HEK293 (cell line): ENCODE measurements around the gene C1orf141.

ENCODE experiments used
- CTCF ChIA-PET: fragments of 350-600 bp; formaldehyde crosslinking; extraction: SDS; loops from one replicate; lab custom pipeline; 2021; ENCODE audit warnings: antibody characterized with exemption; lab: Yijun Ruan, JAX
- POLR2A ChIA-PET: fragments of 300-600 bp; formaldehyde crosslinking; extraction: SDS; loops from one replicate; lab custom pipeline; 2020; ENCODE audit warnings: antibody characterized with exemption, inconsistent platforms; lab: Yijun Ruan, JAX
- H3K27ac ChIP-seq: fragments of 200-500 bp; sonication (Bioruptor generic); 2 replicates; pipeline ENCODE4 v1.5.1; 2014; ENCODE audit warnings: low read depth, low read length, control low read depth, inconsistent platforms; ENCODE audit errors: extremely low read depth
- H3K36me3 ChIP-seq, 2 experiments: fragments of 200-500 bp in 1 of 2; sonication (Bioruptor generic) in 1 of 2; 1 replicate in 1 of 2; 2 replicates in 1 of 2; pipeline ENCODE4 v1.5.1; 2014 to 2017; ENCODE audit warnings: inconsistent platforms in 2 of 2, low read length in 2 of 2; ENCODE audit not compliant: control insufficient read depth in 2 of 2, insufficient read depth in 1 of 2
- H3K4me1 ChIP-seq: fragments of 200-500 bp; sonication (Bioruptor generic); 2 replicates; pipeline ENCODE4 v1.5.1; 2014; ENCODE audit warnings: mild to moderate bottlenecking, low read length, inconsistent platforms; ENCODE audit not compliant: control insufficient read depth, insufficient read depth
- H3K4me3 ChIP-seq: 2 replicates; pipeline ENCODE4 v1.5.1; 2011; ENCODE audit warnings: low read depth, mild to moderate bottlenecking, control low read depth, low read length, moderate library complexity
- H3K9me3 ChIP-seq: fragments of 200-500 bp; sonication (Bioruptor generic); 2 replicates; pipeline ENCODE4 v1.5.1; 2014; ENCODE audit warnings: low read depth, low read length, inconsistent platforms; ENCODE audit not compliant: control insufficient read depth, insufficient read depth
- GLI2 ChIP-seq: fragments of 450-650 bp; formaldehyde crosslinking; IDR thresholded peaks from 2 replicates; pipeline ENCODE4; 2017; ENCODE audit warnings: missing biosample characterization, missing genetic modification characterization, low read depth, borderline replicate concordance
- REPIN1 ChIP-seq: fragments of 450-650 bp; formaldehyde crosslinking; IDR thresholded peaks from 2 replicates; pipeline ENCODE4 v1.5.1; 2017; ENCODE audit warnings: missing biosample characterization, missing genetic modification characterization, low read depth
- TCF7L2 ChIP-seq: IDR thresholded peaks from 2 replicates; pipeline ENCODE4 v1.6.1; 2011; ENCODE audit warnings: low read depth, mild to moderate bottlenecking, inconsistent platforms, low read length, moderate library complexity, borderline replicate concordance
- ZBTB20 ChIP-seq: fragments of 450-650 bp; formaldehyde crosslinking; IDR thresholded peaks from 2 replicates; pipeline ENCODE4 v1.5.1; 2016; ENCODE audit warnings: missing biosample characterization, missing genetic modification characterization
- ZFP3 ChIP-seq: fragments of 450-650 bp; formaldehyde crosslinking; IDR thresholded peaks from 2 replicates; pipeline ENCODE4 v1.5.1; 2016; ENCODE audit warnings: low read depth, missing biosample characterization, missing genetic modification characterization
- ZNF214 ChIP-seq: fragments of 450-650 bp; formaldehyde crosslinking; IDR thresholded peaks from 2 replicates; pipeline ENCODE4 v1.5.1; 2017; ENCODE audit warnings: missing biosample characterization, mild to moderate bottlenecking, missing genetic modification characterization, borderline replicate concordance
- ZNF302 ChIP-seq: fragments of 450-650 bp; formaldehyde crosslinking; IDR thresholded peaks from 2 replicates; pipeline ENCODE4 v1.5.1; 2016; ENCODE audit warnings: missing biosample characterization, missing genetic modification characterization, low read depth
- ZNF596 ChIP-seq: fragments of 450-650 bp; IDR thresholded peaks from 2 replicates; pipeline ENCODE4 v1.5.0; 2018; ENCODE audit warnings: missing biosample characterization, mild to moderate bottlenecking, missing genetic modification characterization, moderate library complexity
- ZNF629 ChIP-seq: fragments of 450-650 bp; formaldehyde crosslinking; IDR thresholded peaks from 2 replicates; pipeline ENCODE4 v1.5.1; 2017; ENCODE audit warnings: missing biosample characterization, missing genetic modification characterization
- ZSCAN23 ChIP-seq: fragments of 450-650 bp; formaldehyde crosslinking; IDR thresholded peaks from 2 replicates; pipeline ENCODE4 v1.5.1; 2016; ENCODE audit warnings: missing biosample characterization, missing genetic modification characterization
- TF ChIP-seq, protein P1 (sequence below): fragments of 450-650 bp; formaldehyde crosslinking; IDR thresholded peaks from 2 replicates; pipeline ENCODE4 v1.5.1; 2016; ENCODE audit warnings: missing biosample characterization, missing genetic modification characterization
- TF ChIP-seq, protein P2 (sequence below): fragments of 450-650 bp; formaldehyde crosslinking; IDR thresholded peaks from 2 replicates; pipeline ENCODE4 v1.5.1; 2016; ENCODE audit warnings: missing biosample characterization, missing genetic modification characterization
- TF ChIP-seq, protein P3 (sequence below): fragments of 450-650 bp; formaldehyde crosslinking; IDR thresholded peaks from 2 replicates; pipeline ENCODE4 v1.5.1; 2016; ENCODE audit warnings: missing biosample characterization, missing genetic modification characterization
- TF ChIP-seq, protein P4 (sequence below): fragments of 450-650 bp; formaldehyde crosslinking; IDR thresholded peaks from 2 replicates; pipeline ENCODE4 v1.5.1; 2016; ENCODE audit warnings: missing biosample characterization, missing genetic modification characterization
- TF ChIP-seq, protein P5 (sequence below): fragments of 450-650 bp; formaldehyde crosslinking; conservative IDR thresholded peaks from 2 replicates; pipeline ENCODE4 v1.5.1; 2016; ENCODE audit warnings: low read depth, missing biosample characterization, missing genetic modification characterization
- TF ChIP-seq, protein P6 (sequence below): fragments of 450-650 bp; formaldehyde crosslinking; IDR thresholded peaks from 2 replicates; pipeline ENCODE4 v1.5.1; 2016; ENCODE audit warnings: missing biosample characterization, missing genetic modification characterization

Gene C1orf141

DNA sequence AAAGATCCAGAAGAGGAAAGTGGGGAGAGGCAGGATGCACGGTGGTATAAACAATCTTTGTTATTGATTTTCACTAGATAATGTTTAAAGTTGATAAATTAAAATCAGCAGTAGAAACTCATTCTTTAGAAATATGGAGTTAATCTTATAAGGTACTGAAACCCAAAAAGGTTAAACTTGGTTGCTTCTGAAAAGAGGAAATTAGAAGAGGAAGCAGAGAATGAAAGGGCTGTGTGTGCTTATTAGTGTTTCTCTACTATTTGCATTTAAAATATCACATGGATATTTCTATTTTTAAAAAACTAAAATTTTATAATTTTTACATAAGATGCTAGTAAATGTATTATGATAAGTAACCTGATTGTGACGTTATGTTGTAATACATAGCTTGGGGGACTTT, 24.4 kb downstream of the C1orf141 start:
- H3K4me3 ChIP-seq = no peak overlapping the region

More for the DNA sequence above, 24.4 kb downstream of the C1orf141 start:
- Histone ChIP-seq H3K4me1 (no peaks in the 10 kb centered on the region), H3K9me3 (no peaks in the 10 kb centered on the region), H3K36me3 (no peaks in the 10 kb centered on the region), H3K27ac (no peak overlapping the region)
- CTCF ChIA-PET = interaction anchor here (0.6 kb wide), 1 partner anchor 403 kb away, joined by 3 read pairs; no protein-coding TSS in a partner anchor
- POLR2A ChIA-PET = no interaction called here
- TF ChIP-seq, protein P1, sequence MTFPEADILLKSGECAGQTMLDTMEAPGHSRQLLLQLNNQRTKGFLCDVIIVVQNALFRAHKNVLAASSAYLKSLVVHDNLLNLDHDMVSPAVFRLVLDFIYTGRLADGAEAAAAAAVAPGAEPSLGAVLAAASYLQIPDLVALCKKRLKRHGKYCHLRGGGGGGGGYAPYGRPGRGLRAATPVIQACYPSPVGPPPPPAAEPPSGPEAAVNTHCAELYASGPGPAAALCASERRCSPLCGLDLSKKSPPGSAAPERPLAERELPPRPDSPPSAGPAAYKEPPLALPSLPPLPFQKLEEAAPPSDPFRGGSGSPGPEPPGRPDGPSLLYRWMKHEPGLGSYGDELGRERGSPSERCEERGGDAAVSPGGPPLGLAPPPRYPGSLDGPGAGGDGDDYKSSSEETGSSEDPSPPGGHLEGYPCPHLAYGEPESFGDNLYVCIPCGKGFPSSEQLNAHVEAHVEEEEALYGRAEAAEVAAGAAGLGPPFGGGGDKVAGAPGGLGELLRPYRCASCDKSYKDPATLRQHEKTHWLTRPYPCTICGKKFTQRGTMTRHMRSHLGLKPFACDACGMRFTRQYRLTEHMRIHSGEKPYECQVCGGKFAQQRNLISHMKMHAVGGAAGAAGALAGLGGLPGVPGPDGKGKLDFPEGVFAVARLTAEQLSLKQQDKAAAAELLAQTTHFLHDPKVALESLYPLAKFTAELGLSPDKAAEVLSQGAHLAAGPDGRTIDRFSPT = no peak
- TF ChIP-seq, protein P2, sequence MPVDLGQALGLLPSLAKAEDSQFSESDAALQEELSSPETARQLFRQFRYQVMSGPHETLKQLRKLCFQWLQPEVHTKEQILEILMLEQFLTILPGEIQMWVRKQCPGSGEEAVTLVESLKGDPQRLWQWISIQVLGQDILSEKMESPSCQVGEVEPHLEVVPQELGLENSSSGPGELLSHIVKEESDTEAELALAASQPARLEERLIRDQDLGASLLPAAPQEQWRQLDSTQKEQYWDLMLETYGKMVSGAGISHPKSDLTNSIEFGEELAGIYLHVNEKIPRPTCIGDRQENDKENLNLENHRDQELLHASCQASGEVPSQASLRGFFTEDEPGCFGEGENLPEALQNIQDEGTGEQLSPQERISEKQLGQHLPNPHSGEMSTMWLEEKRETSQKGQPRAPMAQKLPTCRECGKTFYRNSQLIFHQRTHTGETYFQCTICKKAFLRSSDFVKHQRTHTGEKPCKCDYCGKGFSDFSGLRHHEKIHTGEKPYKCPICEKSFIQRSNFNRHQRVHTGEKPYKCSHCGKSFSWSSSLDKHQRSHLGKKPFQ = no peak
- TF ChIP-seq ZSCAN23 (tag by site-specific recombination) (no peak), ZNF302 (tag by site-specific recombination) (no peak), TCF7L2 (no peak), ZNF629 (tag by site-specific recombination) (no peak), ZNF214 (tag by site-specific recombination) (no peak), GLI2 (tag by site-specific recombination) (no peak), ZBTB20 (tag by site-specific recombination) (no peak), ZNF596 (tag by site-specific recombination) (no peak), ZFP3 (tag by site-specific recombination) (no peak), REPIN1 (tag by site-specific recombination) (no peak)
- TF ChIP-seq, protein P3, sequence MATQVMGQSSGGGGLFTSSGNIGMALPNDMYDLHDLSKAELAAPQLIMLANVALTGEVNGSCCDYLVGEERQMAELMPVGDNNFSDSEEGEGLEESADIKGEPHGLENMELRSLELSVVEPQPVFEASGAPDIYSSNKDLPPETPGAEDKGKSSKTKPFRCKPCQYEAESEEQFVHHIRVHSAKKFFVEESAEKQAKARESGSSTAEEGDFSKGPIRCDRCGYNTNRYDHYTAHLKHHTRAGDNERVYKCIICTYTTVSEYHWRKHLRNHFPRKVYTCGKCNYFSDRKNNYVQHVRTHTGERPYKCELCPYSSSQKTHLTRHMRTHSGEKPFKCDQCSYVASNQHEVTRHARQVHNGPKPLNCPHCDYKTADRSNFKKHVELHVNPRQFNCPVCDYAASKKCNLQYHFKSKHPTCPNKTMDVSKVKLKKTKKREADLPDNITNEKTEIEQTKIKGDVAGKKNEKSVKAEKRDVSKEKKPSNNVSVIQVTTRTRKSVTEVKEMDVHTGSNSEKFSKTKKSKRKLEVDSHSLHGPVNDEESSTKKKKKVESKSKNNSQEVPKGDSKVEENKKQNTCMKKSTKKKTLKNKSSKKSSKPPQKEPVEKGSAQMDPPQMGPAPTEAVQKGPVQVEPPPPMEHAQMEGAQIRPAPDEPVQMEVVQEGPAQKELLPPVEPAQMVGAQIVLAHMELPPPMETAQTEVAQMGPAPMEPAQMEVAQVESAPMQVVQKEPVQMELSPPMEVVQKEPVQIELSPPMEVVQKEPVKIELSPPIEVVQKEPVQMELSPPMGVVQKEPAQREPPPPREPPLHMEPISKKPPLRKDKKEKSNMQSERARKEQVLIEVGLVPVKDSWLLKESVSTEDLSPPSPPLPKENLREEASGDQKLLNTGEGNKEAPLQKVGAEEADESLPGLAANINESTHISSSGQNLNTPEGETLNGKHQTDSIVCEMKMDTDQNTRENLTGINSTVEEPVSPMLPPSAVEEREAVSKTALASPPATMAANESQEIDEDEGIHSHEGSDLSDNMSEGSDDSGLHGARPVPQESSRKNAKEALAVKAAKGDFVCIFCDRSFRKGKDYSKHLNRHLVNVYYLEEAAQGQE (tag by site-specific recombination) = no peak
- TF ChIP-seq, protein P4, sequence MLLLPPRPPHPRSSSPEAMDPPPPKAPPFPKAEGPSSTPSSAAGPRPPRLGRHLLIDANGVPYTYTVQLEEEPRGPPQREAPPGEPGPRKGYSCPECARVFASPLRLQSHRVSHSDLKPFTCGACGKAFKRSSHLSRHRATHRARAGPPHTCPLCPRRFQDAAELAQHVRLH (tag by site-specific recombination) = no peak
- TF ChIP-seq, protein P5, sequence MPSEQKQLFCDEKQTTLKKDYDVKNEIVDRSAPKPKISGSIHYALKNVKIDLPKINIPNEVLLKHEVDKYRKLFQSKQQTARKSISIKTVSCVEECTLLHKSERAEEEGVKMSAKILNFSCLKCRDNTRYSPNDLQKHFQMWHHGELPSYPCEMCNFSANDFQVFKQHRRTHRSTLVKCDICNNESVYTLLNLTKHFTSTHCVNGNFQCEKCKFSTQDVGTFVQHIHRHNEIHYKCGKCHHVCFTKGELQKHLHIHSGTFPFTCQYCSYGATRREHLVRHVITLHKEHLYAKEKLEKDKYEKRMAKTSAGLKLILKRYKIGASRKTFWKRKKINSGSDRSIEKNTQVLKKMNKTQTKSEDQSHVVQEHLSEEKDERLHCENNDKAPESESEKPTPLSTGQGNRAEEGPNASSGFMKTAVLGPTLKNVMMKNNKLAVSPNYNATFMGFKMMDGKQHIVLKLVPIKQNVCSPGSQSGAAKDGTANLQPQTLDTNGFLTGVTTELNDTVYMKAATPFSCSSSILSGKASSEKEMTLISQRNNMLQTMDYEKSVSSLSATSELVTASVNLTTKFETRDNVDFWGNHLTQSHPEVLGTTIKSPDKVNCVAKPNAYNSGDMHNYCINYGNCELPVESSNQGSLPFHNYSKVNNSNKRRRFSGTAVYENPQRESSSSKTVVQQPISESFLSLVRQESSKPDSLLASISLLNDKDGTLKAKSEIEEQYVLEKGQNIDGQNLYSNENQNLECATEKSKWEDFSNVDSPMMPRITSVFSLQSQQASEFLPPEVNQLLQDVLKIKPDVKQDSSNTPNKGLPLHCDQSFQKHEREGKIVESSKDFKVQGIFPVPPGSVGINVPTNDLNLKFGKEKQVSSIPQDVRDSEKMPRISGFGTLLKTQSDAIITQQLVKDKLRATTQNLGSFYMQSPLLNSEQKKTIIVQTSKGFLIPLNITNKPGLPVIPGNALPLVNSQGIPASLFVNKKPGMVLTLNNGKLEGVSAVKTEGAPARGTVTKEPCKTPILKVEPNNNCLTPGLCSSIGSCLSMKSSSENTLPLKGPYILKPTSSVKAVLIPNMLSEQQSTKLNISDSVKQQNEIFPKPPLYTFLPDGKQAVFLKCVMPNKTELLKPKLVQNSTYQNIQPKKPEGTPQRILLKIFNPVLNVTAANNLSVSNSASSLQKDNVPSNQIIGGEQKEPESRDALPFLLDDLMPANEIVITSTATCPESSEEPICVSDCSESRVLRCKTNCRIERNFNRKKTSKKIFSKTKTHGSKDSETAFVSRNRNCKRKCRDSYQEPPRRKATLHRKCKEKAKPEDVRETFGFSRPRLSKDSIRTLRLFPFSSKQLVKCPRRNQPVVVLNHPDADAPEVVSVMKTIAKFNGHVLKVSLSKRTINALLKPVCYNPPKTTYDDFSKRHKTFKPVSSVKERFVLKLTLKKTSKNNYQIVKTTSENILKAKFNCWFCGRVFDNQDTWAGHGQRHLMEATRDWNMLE (tag by site-specific recombination) = no peak
- TF ChIP-seq, protein P6, sequence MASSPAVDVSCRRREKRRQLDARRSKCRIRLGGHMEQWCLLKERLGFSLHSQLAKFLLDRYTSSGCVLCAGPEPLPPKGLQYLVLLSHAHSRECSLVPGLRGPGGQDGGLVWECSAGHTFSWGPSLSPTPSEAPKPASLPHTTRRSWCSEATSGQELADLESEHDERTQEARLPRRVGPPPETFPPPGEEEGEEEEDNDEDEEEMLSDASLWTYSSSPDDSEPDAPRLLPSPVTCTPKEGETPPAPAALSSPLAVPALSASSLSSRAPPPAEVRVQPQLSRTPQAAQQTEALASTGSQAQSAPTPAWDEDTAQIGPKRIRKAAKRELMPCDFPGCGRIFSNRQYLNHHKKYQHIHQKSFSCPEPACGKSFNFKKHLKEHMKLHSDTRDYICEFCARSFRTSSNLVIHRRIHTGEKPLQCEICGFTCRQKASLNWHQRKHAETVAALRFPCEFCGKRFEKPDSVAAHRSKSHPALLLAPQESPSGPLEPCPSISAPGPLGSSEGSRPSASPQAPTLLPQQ = no peak
- TF ChIP-seq, all 188 proteins: peak for 0
